ENCODE data around the gene PCK1. TPM values are rescaled to one million over a fixed set of nuclear protein-coding genes. Genes with fewer than 3 reads are reported as not detected.

The PCK1 gene
- polyA plus RNA-seq, 1 experiment: not detected

GRCh38 chr20:57600320-57601210 lies 39.7 kb downstream of the PCK1 start:
- Histone ChIP-seq H3K27ac (ENCODE audit: low read depth, low read length) (no peak overlapping the region), H3K9me3 (ENCODE audit: control insufficient read depth, insufficient read depth, low read length) (no peaks in the 10 kb centered on the region), H3K27me3 (ENCODE audit: control insufficient read depth, insufficient read depth, low read length) (peaks cover 5% of the 10 kb centered on the region), H3K4me3 (ENCODE audit: low read depth, low read length) (no peak overlapping the region)
- CTCF ChIA-PET: interaction anchor here (0.6 to 10.2 kb wide), 7 partner anchors 66 to 1487 kb away, joined by 3 to 114 read pairs (median 4); no protein-coding TSS in a partner anchor
- TF ChIP-seq CTCF (IDR thresholded peaks at IDR 0.05; ENCODE audit: low read depth, low read length): no peak
- DNase-seq (ENCODE audit: low read depth, low spot score): no peak
- POLR2A ChIA-PET: no interaction called here

- no peaks in the 10 kb centered on the region for H3K9me3 ChIP-seq (ENCODE audit: control insufficient read depth, insufficient read depth, low read length)
- TF ChIP-seq CTCF (IDR thresholded peaks at IDR 0.05; ENCODE audit: low read depth, low read length): no peak
- DNase-seq (ENCODE audit: low read depth, low spot score): no peak
- ChIA-PET CTCF (interaction anchor here (0.7 to 2.3 kb wide), 4 partner anchors 478 to 610 kb away, joined by 3 to 8 read pairs (median 6); no protein-coding TSS in a partner anchor), POLR2A (no interaction called here)
- H3K27me3 ChIP-seq (ENCODE audit: control insufficient read depth, insufficient read depth, low read length): peaks cover 5% of the 10 kb centered on the region
- H3K27ac ChIP-seq (ENCODE audit: low read depth, low read length): no peak overlapping the region
- H3K4me3 ChIP-seq (ENCODE audit: low read depth, low read length): no peak overlapping the region
These were observed 40.3 kb downstream of the PCK1 start for GRCh38 chr20:57601211-57601570.

GRCh38 chr20:57601737-57602136 lies 40.8 kb downstream of the PCK1 start:
- Histone ChIP-seq H3K9me3 (ENCODE audit: control insufficient read depth, insufficient read depth, low read length) (no peaks in the 10 kb centered on the region), H3K27me3 (ENCODE audit: control insufficient read depth, insufficient read depth, low read length) (peaks cover 5% of the 10 kb centered on the region), H3K4me3 (ENCODE audit: low read depth, low read length) (no peak overlapping the region), H3K27ac (ENCODE audit: low read depth, low read length) (no peak overlapping the region)
- no peak for DNase-seq (ENCODE audit: low read depth, low spot score)
- TF ChIP-seq CTCF (IDR thresholded peaks at IDR 0.05; ENCODE audit: low read depth, low read length): no peak
- CTCF ChIA-PET: interaction anchor here (0.7 to 2.3 kb wide), 4 partner anchors 477 to 609 kb away, joined by 3 to 8 read pairs (median 6); no protein-coding TSS in a partner anchor
- POLR2A ChIA-PET: no interaction called here

GRCh38 chr20:57603120-57603519 lies 42.2 kb downstream of the PCK1 start:
- Histone ChIP-seq H3K27ac (ENCODE audit: low read depth, low read length) (no peak overlapping the region), H3K9me3 (ENCODE audit: control insufficient read depth, insufficient read depth, low read length) (no peaks in the 10 kb centered on the region), H3K27me3 (ENCODE audit: control insufficient read depth, insufficient read depth, low read length) (peaks cover 5% of the 10 kb centered on the region), H3K4me3 (ENCODE audit: low read depth, low read length) (no peak overlapping the region)
- no peak for TF ChIP-seq CTCF (IDR thresholded peaks at IDR 0.05; ENCODE audit: low read depth, low read length)
- no peak for DNase-seq (ENCODE audit: low read depth, low spot score)
- CTCF ChIA-PET: interaction anchor here (0.6 kb wide), 1 partner anchor 493 kb away, joined by 3 read pairs; no protein-coding TSS in a partner anchor
- POLR2A ChIA-PET: no interaction called here

- H3K27me3 ChIP-seq (ENCODE audit: control insufficient read depth, insufficient read depth, low read length): no peaks in the 10 kb centered on the region
- no peak for TF ChIP-seq CTCF (IDR thresholded peaks at IDR 0.05; ENCODE audit: low read depth, low read length)
- no peak overlapping the region for H3K4me3 ChIP-seq (ENCODE audit: low read depth, low read length)
- POLR2A ChIA-PET: no interaction called here
- no peak overlapping the region for H3K27ac ChIP-seq (ENCODE audit: low read depth, low read length)
- no peak for DNase-seq (ENCODE audit: low read depth, low spot score)
- CTCF ChIA-PET: no interaction called here
- H3K9me3 ChIP-seq (ENCODE audit: control insufficient read depth, insufficient read depth, low read length): no peaks in the 10 kb centered on the region; the same call in 1 of the 2 replicates
These were observed 44.1 kb downstream of the PCK1 start for GRCh38 chr20:57605045-57605444.
